HepG2 (cell line): ENCODE results near the gene KMT2A. TPM values are rescaled to one million over a fixed set of nuclear protein-coding genes. Genes with fewer than 3 reads are reported as not detected.

Experiments
- FOXC1 ChIP-seq: sonication (generic); formaldehyde crosslinking; IDR thresholded peaks from 2 replicates; pipeline ENCODE4 v1.8.0; 2022; ENCODE audit warnings: mild to moderate bottlenecking, missing genetic modification reagents, borderline replicate concordance
- GATAD2A ChIP-seq: IDR thresholded peaks from 2 replicates; pipeline ENCODE4 v1.6.1; 2016
- GLMP ChIP-seq: sonication (generic); formaldehyde crosslinking; IDR thresholded peaks from 2 replicates; pipeline ENCODE4 v1.9.0; 2021; ENCODE audit warnings: missing genetic modification reagents, mild to moderate bottlenecking, borderline replicate concordance
- GZF1 ChIP-seq: sonication (generic); formaldehyde crosslinking; IDR thresholded peaks from 2 replicates; pipeline ENCODE4 v1.5.1; 2020; ENCODE audit warnings: mild to moderate bottlenecking, missing genetic modification reagents
- LRRFIP1 ChIP-seq: sonication (generic); formaldehyde crosslinking; conservative IDR thresholded peaks from 2 replicates; pipeline ENCODE4 v1.4.0; 2020; ENCODE audit warnings: missing genetic modification reagents
- SOX6 ChIP-seq, 2 experiments: fragments of 450-650 bp in 1 of 2; sonication (generic) in 1 of 2; formaldehyde crosslinking in 1 of 2; IDR thresholded peaks; 2 replicates each; pipeline versions ENCODE4 v1.4.0 to v1.6.1; 2017 to 2020; ENCODE audit warnings: antibody characterized with exemption in 1 of 2, mild to moderate bottlenecking in 1 of 2, missing genetic modification reagents in 1 of 2
- TARDBP ChIP-seq: sonication (generic); formaldehyde crosslinking; IDR thresholded peaks from 2 replicates; pipeline ENCODE4 v1.8.0; 2022; ENCODE audit warnings: mild to moderate bottlenecking, missing genetic modification reagents
- UBTF ChIP-seq: sonication (generic); formaldehyde crosslinking; IDR thresholded peaks from 2 replicates; pipeline ENCODE4 v1.4.0; 2020; ENCODE audit warnings: mild to moderate bottlenecking, missing genetic modification reagents
- ZNF784 ChIP-seq: sonication (generic); formaldehyde crosslinking; IDR thresholded peaks from 2 replicates; pipeline ENCODE4 v1.5.1; 2020; ENCODE audit warnings: missing genetic modification reagents, mild to moderate bottlenecking, borderline replicate concordance
- ZSCAN12 ChIP-seq: sonication (generic); formaldehyde crosslinking; IDR thresholded peaks from 2 replicates; pipeline ENCODE4 v1.9.0; 2021; ENCODE audit warnings: mild to moderate bottlenecking, missing genetic modification reagents
- polyA plus RNA-seq, 8 experiments: library from polyadenylated mRNA; depleted of rRNA in 3 of 8; stranded (reverse) in 7 of 8; unstranded in 1 of 8; fragments of >200 nt; fragmentation: Illumina TruSeq in 4 of 8; extraction: Trizol in 4 of 8; gene quantifications; 2 replicates each; pipeline versions ENCODE4 v1.2.1 to v1.2.3, GENCODE V29; 2011 to 2016; ENCODE audit warnings: low read depth in 4 of 8, missing spikeins in 1 of 8, mixed read lengths in 1 of 8; ENCODE audit not compliant: insufficient read depth in 1 of 8
- total RNA-seq, 5 experiments: library from RNA; depleted of rRNA; stranded (reverse); fragments of >200 nt; fragmentation: Illumina TruSeq; extraction: Trizol; gene quantifications; 2 replicates each; pipeline ENCODE4 v1.2.3, GENCODE V29; 2016; ENCODE audit warnings: low read depth in 1 of 5

Gene KMT2A
- total and polyA plus RNA-seq, 2 of the 13 experiments (the other 11 are each of a cell fraction or from before 2014, with no cell fraction given): 12.4 to 20.0 TPM

GRCh38 chr11:118497831-118498230 lies 61.5 kb downstream of the KMT2A start (continued):
- no peak for TF ChIP-seq LRRFIP1 (CRISPR knock-in tag)
- no peak for TF ChIP-seq ZSCAN12 (CRISPR knock-in tag)
- no peak for TF ChIP-seq TARDBP (CRISPR knock-in tag)
- no peak for TF ChIP-seq FOXC1 (CRISPR knock-in tag)
- TF ChIP-seq UBTF (CRISPR knock-in tag): no peak
- no peak for TF ChIP-seq GLMP (CRISPR knock-in tag)
- no peak for TF ChIP-seq GATAD2A
- TF ChIP-seq ZNF784: no peak
- no peak for TF ChIP-seq GZF1
- TF ChIP-seq SOX6 (IDR thresholded peaks at IDR 0.05): no peak
- TF ChIP-seq SOX6 (CRISPR knock-in tag; IDR thresholded peaks at IDR 0.05): no peak
